ENCODE data around the gene PML. TPM values are rescaled to one million over a fixed set of nuclear protein-coding genes. Genes with fewer than 3 reads are reported as not detected.
"Not testable (repeated sequence)": the region's sequence is repeated elsewhere in the genome, so short reads cannot be mapped to it uniquely, and the experiment has no call there.

PML gene
- polyA plus RNA-seq, 10 donors: 22.6 to 36.4 (median 28.7) TPM

GRCh38 chr15:74053941-74054529 lies 59.5 kb downstream of the PML start:
- DNase-seq: peak; percentile 73 to 90 (median 83)

DNA sequence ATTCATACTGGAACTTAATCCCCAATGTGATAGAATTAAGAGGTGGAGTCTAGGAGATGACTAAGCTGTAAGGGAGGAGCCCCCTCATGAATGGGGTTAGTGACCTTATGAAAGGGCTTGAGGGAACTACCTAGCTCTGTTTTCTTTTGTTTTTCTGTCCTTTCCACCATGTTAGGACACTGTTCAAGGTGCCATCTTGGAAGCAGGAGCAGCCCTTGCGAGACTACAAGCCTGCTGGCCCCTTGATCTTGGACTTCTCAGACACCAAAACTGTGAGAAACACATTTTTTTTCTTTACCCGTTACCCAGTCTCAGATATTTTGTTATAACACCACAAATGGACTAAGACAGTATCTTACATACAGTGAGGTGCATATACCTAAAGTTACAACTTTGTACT lies 61.3 kb downstream of the PML start:
- DNase-seq: no peak

DNA sequence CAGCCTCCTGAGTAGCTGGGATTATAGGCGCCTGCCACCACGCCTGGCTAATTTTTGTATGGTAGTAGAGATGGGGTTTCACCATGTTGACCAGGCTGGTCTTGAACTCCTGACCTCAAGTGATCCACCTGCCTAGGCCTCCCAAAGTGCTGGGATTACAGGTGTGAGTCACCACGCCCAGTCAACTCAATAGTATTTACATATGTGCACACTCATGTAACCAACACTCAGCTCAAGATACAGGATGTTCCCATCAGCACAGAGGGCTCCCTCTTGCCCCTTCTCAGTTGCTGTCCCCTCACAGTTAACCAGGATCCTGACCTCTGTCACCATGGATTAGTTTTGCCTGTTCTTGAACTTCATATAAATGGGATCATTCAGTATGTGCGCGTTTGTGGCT lies 61.8 kb downstream of the PML start:
- DNase-seq: not testable (repeated sequence)

- DNase-seq: not testable (repeated sequence)
These were observed 64.7 kb downstream of the PML start for GRCh38 chr15:74059050-74059833.

DNA sequence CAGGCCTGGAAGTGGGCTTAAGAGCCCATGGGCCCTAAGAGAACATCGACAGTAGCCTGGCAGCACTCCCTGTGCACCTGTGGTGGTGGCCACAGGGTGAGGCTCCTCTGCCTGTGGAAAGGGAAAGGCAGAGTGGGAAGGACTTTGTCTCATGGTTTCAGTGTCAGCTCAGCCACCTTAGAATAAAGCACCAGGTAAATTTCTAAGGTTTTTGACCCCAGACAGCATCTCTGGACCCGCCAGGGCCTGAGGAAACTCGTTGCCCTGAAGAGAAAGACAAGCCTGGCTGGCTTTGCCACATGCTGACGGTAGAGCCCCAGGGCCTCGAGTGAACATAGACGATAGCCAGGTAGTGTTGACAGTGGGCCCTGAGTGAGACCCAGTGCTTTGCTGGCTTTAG lies 65.7 kb downstream of the PML start:
- DNase-seq: no peak

- no peak for DNase-seq
These were observed 67.7 kb downstream of the PML start for GRCh38 chr15:74062236-74062635.

- no peak for DNase-seq
These were observed 68.2 kb downstream of the PML start for GRCh38 chr15:74062671-74063070.

DNA sequence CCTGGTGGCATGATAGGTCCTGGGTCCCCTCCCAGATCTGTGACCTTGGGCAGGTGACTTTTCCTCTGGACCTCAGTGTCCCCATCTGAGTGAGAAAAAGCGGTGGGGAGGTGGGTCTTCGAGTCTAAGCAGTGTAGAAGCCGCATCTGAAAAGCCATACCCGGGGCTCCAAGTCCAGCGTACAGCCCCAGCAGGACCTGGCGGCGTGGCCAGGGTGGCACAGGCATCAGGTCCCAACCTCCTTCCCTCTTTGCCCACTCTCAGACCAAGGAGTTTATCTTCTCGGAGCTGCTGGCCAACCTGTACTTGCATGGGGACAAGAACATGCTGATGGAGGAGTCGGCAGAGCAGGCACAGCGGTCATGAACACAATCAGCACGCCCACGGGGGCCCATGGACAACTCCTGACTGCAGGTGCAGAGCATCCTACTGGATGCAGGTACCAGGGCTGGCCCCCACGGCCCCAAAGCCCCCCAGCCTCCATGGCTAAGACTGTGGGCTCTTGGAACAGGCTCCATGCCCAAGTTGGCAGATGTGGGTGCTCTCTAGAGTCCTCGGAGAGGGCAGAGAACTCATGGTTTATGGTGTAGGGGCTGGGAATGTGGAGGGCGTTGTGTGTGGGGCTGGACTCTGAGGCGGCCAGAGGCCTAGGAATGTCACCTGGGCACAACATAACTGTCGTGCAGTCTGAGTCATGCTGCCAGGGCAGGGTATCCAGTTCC lies 69.1 kb downstream of the PML start:
- not testable (repeated sequence) for DNase-seq

GRCh38 chr15:74064183-74064582 lies 69.7 kb downstream of the PML start:
- DNase-seq: not testable (repeated sequence)

DNA sequence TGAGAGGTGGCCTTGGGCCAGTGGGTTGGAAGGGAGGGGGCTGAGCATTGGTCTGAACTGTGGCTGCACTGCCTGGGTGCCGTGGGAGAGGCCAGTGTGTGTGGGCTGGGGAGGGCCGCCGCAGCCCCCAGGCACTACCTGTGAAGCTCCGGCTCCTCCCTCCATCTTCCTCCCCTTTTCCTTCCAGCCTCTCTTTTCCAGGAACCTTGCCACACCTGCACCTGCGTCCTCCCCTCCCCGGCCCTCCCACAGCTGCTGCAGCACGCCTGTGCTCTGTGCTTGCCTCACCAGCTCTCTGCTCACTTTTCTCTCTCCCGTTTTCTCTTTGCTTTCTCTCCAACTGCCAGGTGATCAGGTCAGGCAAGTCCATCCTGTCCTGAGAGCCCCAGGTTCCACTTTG lies 70.3 kb downstream of the PML start:
- DNase-seq: not testable (repeated sequence)

GRCh38 chr15:74065684-74066411 lies 71.3 kb downstream of the PML start:
- DNase-seq: not testable (repeated sequence)

- DNase-seq: not testable (repeated sequence)
These were observed 77.1 kb downstream of the PML start for GRCh38 chr15:74071645-74072044.

GRCh38 chr15:74072132-74072531 lies 77.6 kb downstream of the PML start:
- not testable (repeated sequence) for DNase-seq

DNA sequence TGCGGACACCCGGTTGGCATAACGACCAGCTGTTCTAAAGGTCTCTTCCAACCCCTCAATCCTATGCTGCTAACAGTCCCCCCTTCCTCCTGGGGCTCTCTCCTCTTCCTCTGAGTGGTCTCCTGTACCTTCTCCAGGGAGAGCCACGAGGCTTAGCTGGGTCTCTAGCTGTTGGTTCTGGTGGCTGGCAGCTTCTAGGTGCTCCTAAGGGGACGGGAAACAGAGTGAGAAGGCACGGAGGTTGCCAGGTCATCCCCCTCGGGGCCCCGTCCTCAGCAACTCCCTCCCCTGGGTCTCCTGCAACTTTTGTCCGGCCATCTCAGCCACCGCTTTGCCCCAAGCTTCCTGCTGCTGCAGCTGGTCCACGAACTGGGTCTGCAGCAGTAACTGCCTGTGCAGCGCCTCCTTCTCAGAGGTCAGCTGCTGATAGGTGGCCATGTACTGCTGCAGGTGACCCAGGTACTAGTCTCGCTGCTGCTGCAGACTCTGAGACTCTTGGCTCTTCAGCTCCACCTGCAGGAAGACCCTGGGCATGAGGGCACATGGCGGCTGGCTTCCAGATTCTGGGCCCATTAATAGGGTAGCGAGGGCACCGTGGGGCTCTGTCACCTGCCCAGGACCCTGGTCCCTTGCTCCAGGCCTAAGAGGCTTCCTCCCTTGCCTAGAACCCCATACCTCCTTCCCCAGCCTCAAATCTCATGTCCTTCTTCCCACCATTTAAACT lies 78.3 kb downstream of the PML start:
- not testable (repeated sequence) for DNase-seq

- not testable (repeated sequence) for DNase-seq
These were observed 81.3 kb downstream of the PML start for GRCh38 chr15:74075781-74076180.

DNA sequence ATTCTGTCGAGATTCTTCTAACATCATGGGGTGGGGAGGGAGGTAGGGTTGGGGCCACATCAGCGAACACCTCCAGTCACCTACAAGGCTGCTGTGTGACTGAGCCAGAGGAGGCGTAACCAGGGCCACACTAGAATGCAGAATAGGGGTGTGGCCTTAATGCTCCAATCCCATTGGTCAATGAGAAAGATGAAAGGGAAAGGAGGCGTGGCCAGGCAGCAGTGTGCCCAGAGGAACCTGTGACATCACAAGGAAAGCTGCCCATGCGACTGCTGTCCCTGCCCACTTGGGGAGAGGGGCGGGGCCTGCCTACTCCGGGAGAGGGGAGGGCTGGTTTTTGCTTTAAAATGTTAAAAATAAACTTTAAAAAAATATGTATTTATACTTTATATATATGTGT lies 87.9 kb downstream of the PML start, which contains the start of gene GOLGA6A:
GOLGA6A (minus strand) TSS at position 101 of the 400 bp plus-strand sequence; CDS start at position 60, 41 bp downstream.
- not testable (repeated sequence) for DNase-seq

DNA sequence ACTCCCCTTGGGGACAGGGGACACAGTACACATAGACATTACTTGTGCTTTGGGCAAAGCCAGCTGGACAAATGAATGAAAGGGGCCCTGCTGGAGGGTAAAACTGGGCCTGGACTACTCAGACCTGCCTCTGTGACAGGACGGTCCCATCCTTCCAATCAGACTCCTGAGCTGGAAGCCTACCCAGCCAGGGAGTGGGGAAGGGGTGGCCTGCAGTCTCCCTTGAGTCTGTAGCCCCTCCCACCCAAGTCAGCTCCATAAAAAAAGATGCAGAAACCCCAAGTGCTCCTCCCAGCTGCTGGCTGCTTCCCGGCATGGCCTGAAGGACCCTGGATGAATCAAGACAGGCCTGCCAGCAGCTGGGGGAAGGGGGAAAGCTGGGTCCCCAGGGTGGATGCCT lies 100.1 kb downstream of the PML start:
- DNase-seq: not testable (repeated sequence)

DNA sequence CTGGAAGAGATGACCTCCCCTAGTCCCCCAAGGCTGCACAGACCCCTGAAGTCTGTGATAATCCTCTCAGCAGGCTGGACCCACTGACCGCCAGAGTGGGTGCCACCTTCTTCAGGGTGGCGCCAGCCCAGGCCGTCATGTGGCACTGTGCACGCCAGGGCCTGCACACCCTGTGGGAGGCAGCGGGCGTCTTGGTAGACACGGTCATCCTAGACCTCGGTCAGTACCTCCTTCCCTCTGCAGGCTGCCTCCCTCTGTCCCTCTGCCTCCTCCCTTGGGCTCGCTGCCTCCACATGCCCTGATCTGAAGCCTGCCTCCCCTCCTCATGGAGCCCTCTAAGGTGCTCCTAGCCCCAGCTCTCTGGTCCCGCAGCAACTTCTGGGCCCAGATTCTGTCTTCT lies 101.1 kb downstream of the PML start:
- DNase-seq: not testable (repeated sequence)

- DNase-seq: not testable (repeated sequence)
These were observed 102.4 kb downstream of the PML start for GRCh38 chr15:74096753-74097474.
